Neural cell (in vitro differentiated cells): ENCODE results near the gene ANKRD63.

ENCODE experiments used
- EP300 ChIP-seq: fragments of 450-650 bp; conservative IDR thresholded peaks from 2 replicates; pipeline ENCODE4 v1.6.1; 2014; ENCODE audit warnings: antibody characterized with exemption, mild to moderate bottlenecking, moderate library complexity; ENCODE audit not compliant: poor library complexity, severe bottlenecking
- EZH2 ChIP-seq: fragments of 200-600, 300-800 bp; shearing (Covaris generic), sonication (generic); IDR thresholded peaks from 2 replicates; pipeline ENCODE4 v1.6.1; 2014; ENCODE audit warnings: antibody characterized with exemption, low read length, borderline replicate concordance, mild to moderate bottlenecking; ENCODE audit not compliant: insufficient read depth, poor library complexity, severe bottlenecking
- MXI1 ChIP-seq: fragments of 450-650 bp; conservative IDR thresholded peaks from 2 replicates; pipeline ENCODE4 v1.6.1; 2014; ENCODE audit warnings: antibody characterized with exemption, mild to moderate bottlenecking; ENCODE audit not compliant: poor library complexity, severe bottlenecking
- POLR2AphosphoS5 ChIP-seq: IDR thresholded peaks from 2 replicates; pipeline ENCODE4 v1.6.1; 2012
- RAD21 ChIP-seq: fragments of 450-650 bp; conservative IDR thresholded peaks from 2 replicates; pipeline ENCODE4 v1.6.1; 2014; ENCODE audit warnings: antibody characterized with exemption, mild to moderate bottlenecking, moderate library complexity
- SMC3 ChIP-seq: fragments of 450-650 bp; conservative IDR thresholded peaks from 2 replicates; pipeline ENCODE4 v1.6.1; 2014; ENCODE audit warnings: antibody characterized with exemption, mild to moderate bottlenecking, moderate library complexity; ENCODE audit not compliant: poor library complexity
- TAF1 ChIP-seq: IDR thresholded peaks from 2 replicates; pipeline ENCODE4 v1.6.1; 2012; ENCODE audit warnings: low read depth
- TF ChIP-seq, protein P1 (sequence below): fragments of 450-650 bp; IDR thresholded peaks from 2 replicates; pipeline ENCODE4 v1.5.1; 2014; ENCODE audit warnings: antibody characterized with exemption, mild to moderate bottlenecking, moderate library complexity; ENCODE audit not compliant: poor library complexity, severe bottlenecking
- TF ChIP-seq, protein P2 (sequence below): IDR thresholded peaks from 2 replicates; pipeline ENCODE4 v1.6.1; 2012; ENCODE audit warnings: borderline replicate concordance

DNA sequence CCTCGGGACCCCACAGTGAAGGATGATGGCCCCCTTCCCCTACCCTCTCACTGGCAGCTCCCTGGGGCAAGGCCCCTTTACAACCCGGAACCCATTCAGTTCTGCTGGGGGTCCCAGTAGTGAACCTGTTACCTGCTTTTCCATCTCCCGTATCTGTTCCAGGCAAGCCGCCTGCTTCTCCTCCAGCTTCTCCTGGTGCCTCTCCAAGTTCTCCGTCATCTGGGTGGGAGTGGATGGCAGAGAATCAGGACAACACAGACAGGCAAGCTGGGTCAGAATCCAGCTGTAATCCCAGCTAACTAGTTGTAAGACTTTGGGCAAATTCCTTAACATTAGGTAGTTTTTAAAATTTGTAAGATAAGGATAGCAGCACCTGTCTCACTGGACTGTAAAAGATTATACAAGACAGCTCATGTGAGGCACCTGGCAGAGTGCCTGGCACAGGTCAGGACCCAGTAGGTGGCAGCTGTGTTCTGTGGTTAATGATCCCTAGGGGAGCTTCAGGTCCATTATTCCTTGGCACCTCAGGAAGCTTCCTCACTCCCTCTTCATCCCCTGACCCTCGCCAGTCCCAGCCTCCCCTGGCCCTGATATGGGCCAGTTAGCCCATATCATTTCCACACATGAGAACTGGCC is 6.4 kb upstream of the ANKRD63 start:
- TF ChIP-seq, protein P1, sequence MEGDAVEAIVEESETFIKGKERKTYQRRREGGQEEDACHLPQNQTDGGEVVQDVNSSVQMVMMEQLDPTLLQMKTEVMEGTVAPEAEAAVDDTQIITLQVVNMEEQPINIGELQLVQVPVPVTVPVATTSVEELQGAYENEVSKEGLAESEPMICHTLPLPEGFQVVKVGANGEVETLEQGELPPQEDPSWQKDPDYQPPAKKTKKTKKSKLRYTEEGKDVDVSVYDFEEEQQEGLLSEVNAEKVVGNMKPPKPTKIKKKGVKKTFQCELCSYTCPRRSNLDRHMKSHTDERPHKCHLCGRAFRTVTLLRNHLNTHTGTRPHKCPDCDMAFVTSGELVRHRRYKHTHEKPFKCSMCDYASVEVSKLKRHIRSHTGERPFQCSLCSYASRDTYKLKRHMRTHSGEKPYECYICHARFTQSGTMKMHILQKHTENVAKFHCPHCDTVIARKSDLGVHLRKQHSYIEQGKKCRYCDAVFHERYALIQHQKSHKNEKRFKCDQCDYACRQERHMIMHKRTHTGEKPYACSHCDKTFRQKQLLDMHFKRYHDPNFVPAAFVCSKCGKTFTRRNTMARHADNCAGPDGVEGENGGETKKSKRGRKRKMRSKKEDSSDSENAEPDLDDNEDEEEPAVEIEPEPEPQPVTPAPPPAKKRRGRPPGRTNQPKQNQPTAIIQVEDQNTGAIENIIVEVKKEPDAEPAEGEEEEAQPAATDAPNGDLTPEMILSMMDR, result no peak
- no peak for TF ChIP-seq RAD21
- no peak for TF ChIP-seq EP300
- TF ChIP-seq MXI1, result no peak
- TF ChIP-seq EZH2, result no peak
- TF ChIP-seq TAF1, result no peak
- TF ChIP-seq SMC3, result no peak
- TF ChIP-seq POLR2AphosphoS5, result no peak
- TF ChIP-seq, protein P2, sequence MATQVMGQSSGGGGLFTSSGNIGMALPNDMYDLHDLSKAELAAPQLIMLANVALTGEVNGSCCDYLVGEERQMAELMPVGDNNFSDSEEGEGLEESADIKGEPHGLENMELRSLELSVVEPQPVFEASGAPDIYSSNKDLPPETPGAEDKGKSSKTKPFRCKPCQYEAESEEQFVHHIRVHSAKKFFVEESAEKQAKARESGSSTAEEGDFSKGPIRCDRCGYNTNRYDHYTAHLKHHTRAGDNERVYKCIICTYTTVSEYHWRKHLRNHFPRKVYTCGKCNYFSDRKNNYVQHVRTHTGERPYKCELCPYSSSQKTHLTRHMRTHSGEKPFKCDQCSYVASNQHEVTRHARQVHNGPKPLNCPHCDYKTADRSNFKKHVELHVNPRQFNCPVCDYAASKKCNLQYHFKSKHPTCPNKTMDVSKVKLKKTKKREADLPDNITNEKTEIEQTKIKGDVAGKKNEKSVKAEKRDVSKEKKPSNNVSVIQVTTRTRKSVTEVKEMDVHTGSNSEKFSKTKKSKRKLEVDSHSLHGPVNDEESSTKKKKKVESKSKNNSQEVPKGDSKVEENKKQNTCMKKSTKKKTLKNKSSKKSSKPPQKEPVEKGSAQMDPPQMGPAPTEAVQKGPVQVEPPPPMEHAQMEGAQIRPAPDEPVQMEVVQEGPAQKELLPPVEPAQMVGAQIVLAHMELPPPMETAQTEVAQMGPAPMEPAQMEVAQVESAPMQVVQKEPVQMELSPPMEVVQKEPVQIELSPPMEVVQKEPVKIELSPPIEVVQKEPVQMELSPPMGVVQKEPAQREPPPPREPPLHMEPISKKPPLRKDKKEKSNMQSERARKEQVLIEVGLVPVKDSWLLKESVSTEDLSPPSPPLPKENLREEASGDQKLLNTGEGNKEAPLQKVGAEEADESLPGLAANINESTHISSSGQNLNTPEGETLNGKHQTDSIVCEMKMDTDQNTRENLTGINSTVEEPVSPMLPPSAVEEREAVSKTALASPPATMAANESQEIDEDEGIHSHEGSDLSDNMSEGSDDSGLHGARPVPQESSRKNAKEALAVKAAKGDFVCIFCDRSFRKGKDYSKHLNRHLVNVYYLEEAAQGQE, result no peak
